ENCODE data around the gene PLB1.
"Not testable (repeated sequence)": the region's sequence is repeated elsewhere in the genome, so short reads cannot be mapped to it uniquely, and the experiment has no call there.

PLB1 gene

GRCh38 chr2:28465148-28465885 lies 30.5 kb upstream of the PLB1 start:
- no peak for DNase-seq (ENCODE audit: low spot score)

- DNase-seq (ENCODE audit: low spot score), result no peak
These were observed 26.6 kb upstream of the PLB1 start for GRCh38 chr2:28469304-28469703.

- DNase-seq (ENCODE audit: low spot score), result no peak
These were observed 25.8 kb upstream of the PLB1 start for GRCh38 chr2:28469947-28470535.

GRCh38 chr2:28470759-28471158 lies 25.1 kb upstream of the PLB1 start:
- no peak for DNase-seq (ENCODE audit: low spot score)

GRCh38 chr2:28471214-28471613 lies 24.6 kb upstream of the PLB1 start:
- no peak for DNase-seq (ENCODE audit: low spot score)

- no peak for DNase-seq (ENCODE audit: low spot score)
These were observed 24.1 kb upstream of the PLB1 start for GRCh38 chr2:28471701-28472236.

- DNase-seq (ENCODE audit: low spot score), result not testable (repeated sequence)
These were observed 23.2 kb upstream of the PLB1 start for GRCh38 chr2:28472641-28473040.

- no peak for DNase-seq (ENCODE audit: low spot score)
These were observed 20.7 kb upstream of the PLB1 start for GRCh38 chr2:28475088-28475595.

GRCh38 chr2:28477087-28477486 lies 18.8 kb upstream of the PLB1 start:
- DNase-seq (ENCODE audit: low spot score), result no peak

- DNase-seq (ENCODE audit: low spot score), result no peak
These were observed 18.2 kb upstream of the PLB1 start for GRCh38 chr2:28477645-28478044.

GRCh38 chr2:28480403-28481049 lies 15.3 kb upstream of the PLB1 start:
- no peak for DNase-seq (ENCODE audit: low spot score)

GRCh38 chr2:28481905-28482304 lies 14.0 kb upstream of the PLB1 start:
- no peak for DNase-seq (ENCODE audit: low spot score)

- DNase-seq (ENCODE audit: low spot score), result no peak
These were observed 11.0 kb upstream of the PLB1 start for GRCh38 chr2:28484835-28485234.

GRCh38 chr2:28486526-28486925 lies 9.3 kb upstream of the PLB1 start:
- DNase-seq (ENCODE audit: low spot score), result no peak

- no peak for DNase-seq (ENCODE audit: low spot score)
These were observed 8.6 kb upstream of the PLB1 start for GRCh38 chr2:28487258-28487657.

GRCh38 chr2:28488083-28488830 lies 7.6 kb upstream of the PLB1 start:
- DNase-seq (ENCODE audit: low spot score), result no peak

GRCh38 chr2:28488858-28489575 lies 6.8 kb upstream of the PLB1 start:
- DNase-seq (ENCODE audit: low spot score), result no peak

GRCh38 chr2:28490558-28490957 lies 5.3 kb upstream of the PLB1 start:
- no peak for DNase-seq (ENCODE audit: low spot score)

- no peak for DNase-seq (ENCODE audit: low spot score)
These were observed 3.6 kb upstream of the PLB1 start for GRCh38 chr2:28492282-28492681.

- DNase-seq (ENCODE audit: low spot score), result no peak
These were observed 2.2 kb upstream of the PLB1 start for GRCh38 chr2:28493636-28494035.

- DNase-seq (ENCODE audit: low spot score), result no peak
These were observed 921 bp downstream of the PLB1 start for GRCh38 chr2:28496781-28497180.

- no peak for DNase-seq (ENCODE audit: low spot score)
These were observed 1.3 kb downstream of the PLB1 start for GRCh38 chr2:28497206-28497605.
